Lung microvascular endothelial cell (primary cell): Measurements from ENCODE around the gene OSM. TPM values are rescaled to one million over a fixed set of nuclear protein-coding genes. Genes with fewer than 3 reads are reported as not detected.
"Not testable (repeated sequence)": the region's sequence is repeated elsewhere in the genome, so short reads cannot be mapped to it uniquely, and the experiment has no call there.

Experiments
- DNase-seq, 2 donors: peaks; one replicate each; pipeline versions ENCODE4 v3.0.0 to v3.0.0-alpha.2; 2010; ENCODE audit warnings: low read depth in 2 of 2
- total RNA-seq: library from RNA; depleted of rRNA; stranded (reverse); fragments of >200 nt; gene quantifications from 2 replicates; pipeline ENCODE4 v1.2.1, GENCODE V29; 2014

Gene OSM
- total RNA-seq, 1 donor from 2014 or later: not detected

- DNase-seq: peak in 1 of 2 donors; percentile 22
Measured at GRCh38 chr22:30245985-30246813, 20.5 kb downstream of the OSM start, which contains the start of gene LIF. Gene LIF, minus strand, starts transcription at chr22:30246759. Its CDS starts 64 bp downstream, at chr22:30246695.

GRCh38 chr22:30245181-30245984 is 21.3 kb downstream of the OSM start:
- DNase-seq: no peak

- DNase-seq: no peak
Measured at GRCh38 chr22:30244641-30245040, 22.0 kb downstream of the OSM start.

- DNase-seq: no peak
Measured at GRCh38 chr22:30244066-30244465, 22.6 kb downstream of the OSM start.

- no peak for DNase-seq
Measured at GRCh38 chr22:30243661-30244060, 23.0 kb downstream of the OSM start.

GRCh38 chr22:30241576-30242371 is 24.9 kb downstream of the OSM start:
- DNase-seq: no peak

GRCh38 chr22:30240541-30241417 is 25.9 kb downstream of the OSM start:
- DNase-seq: no peak

GRCh38 chr22:30239488-30240405 is 26.9 kb downstream of the OSM start:
- DNase-seq: no peak

- DNase-seq: no peak
Measured at GRCh38 chr22:30238661-30239487, 27.8 kb downstream of the OSM start.

- DNase-seq: no peak
Measured at GRCh38 chr22:30238136-30238535, 28.5 kb downstream of the OSM start.

- DNase-seq: no peak
Measured at GRCh38 chr22:30236875-30237274, 29.8 kb downstream of the OSM start.

- no peak for DNase-seq
Measured at GRCh38 chr22:30235687-30236170, 30.9 kb downstream of the OSM start.

GRCh38 chr22:30234786-30235470 is 31.7 kb downstream of the OSM start:
- no peak for DNase-seq

GRCh38 chr22:30234325-30234724 is 32.3 kb downstream of the OSM start:
- not testable (repeated sequence) for DNase-seq

- DNase-seq: no peak
Measured at GRCh38 chr22:30233582-30233981, 33.1 kb downstream of the OSM start.

GRCh38 chr22:30232716-30233218 is 33.9 kb downstream of the OSM start:
- DNase-seq: no peak

GRCh38 chr22:30230787-30231461 is 35.7 kb downstream of the OSM start:
- DNase-seq: no peak
